HT1080 (cell line): ENCODE data around the gene CCL27. TPM values are rescaled to one million over a fixed set of nuclear protein-coding genes. Genes with fewer than 3 reads are reported as not detected.

ENCODE experiments used
- DNase-seq: peaks from one replicate; pipeline ENCODE4 v3.0.0-alpha.2; 2015; ENCODE audit warnings: low read depth
- small RNA-seq: library from RNA; depleted of rRNA; stranded (forward); fragments of <200 nt; gene quantifications from one replicate; pipeline ENCODE3, GENCODE V24; 2014
- total RNA-seq: library from RNA; depleted of rRNA; stranded (reverse); fragments of >200 nt; shearing (Covaris generic); gene quantifications from 2 replicates; pipeline ENCODE4 v1.2.3, GENCODE V29; 2014; rRNA removed

Gene CCL27
- total RNA-seq, 1 experiment from 2014 or later, result 0.26 TPM

DNA sequence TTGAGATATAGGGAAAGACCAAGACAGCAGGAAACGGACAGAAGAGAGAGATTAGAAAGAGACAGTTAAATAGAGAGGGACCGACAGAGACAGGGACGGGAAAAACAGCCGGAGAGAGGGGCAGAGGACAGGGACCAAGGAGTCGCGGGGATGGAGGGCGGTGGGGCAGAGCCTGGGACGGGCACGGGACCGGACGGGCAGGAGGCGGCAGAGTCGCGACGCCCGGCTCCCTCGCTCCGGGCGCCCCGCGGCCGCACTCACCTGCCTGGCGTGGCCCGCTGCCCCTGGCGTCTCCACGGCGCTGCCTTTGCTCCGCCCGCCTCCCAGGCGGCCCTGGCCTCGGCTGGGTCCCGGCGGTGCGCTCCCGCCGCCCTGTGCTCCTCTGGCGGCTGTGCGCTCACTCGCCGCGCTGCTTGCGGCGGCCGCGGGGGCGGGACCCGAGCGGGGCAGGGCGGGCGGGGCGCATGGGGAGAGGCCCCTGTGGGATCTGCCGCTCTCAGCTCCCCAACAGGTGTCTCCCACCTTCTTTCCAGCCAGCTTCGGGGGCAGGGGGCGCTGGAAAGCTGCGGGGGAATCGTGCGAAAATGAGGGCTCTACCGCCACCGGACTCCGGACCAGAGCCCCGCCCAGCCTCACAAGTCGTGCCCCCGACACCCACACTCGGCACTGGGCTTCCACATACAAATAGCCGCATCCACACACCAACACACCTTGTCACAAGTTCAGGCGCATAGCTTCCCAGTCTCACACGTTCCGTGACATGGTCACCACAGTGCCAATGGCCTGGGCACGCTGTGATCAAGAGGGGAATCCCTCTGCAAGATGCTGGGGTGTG, 33.6 kb downstream of the CCL27 start, which contains the start of gene ARID3C:
Gene ARID3C (minus strand): TSS at position 411 of the 835 bp plus-strand sequence. CDS start 1,052 bp downstream, outside the sequence.
- no peak for DNase-seq

DNA sequence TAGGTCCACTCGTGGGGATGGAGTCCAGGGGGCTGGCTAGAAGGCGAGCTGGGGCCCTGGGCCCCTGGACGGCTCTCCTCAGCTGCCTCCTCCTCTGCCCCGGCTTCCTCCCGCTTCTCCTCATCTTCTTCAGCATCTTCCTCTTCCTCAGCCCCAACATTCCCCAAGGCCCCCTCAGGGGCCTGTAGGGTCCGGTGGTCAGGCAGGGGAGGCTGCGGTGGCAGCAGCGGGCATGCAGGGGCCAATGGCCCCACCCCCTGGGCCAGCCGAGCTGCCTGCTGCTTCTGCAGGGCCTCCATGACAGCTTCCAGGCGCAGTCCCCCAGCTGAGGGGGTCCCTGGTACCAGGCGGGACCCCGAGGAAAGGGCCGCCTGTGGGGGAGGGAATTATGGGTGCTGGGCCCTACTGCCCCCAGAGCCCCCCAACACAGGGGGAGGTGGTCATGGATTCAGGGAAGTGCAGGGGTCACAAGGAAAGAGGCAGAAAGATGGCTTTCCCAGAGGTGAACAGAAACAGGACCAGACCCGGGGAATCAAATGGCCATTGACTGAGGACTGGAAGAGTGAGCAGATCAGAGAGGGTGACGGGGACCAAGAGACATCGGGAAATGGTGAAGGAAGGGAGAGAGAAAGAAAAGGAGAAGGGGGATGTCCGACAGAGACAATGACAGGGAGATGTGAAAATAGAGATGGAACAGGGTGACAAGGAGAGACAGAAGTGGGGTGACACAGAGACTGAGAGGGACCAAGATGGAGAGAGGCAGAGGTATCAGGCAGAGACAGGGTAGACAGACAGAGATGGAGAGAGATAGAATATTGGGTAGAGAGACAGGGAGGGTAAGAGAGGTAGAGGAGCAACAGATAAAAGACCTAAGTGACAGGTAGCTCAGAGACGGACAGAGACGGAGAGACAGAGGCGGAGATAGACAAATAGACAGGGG, 34.5 kb downstream of the CCL27 start:
- DNase-seq, result no peak

DNA sequence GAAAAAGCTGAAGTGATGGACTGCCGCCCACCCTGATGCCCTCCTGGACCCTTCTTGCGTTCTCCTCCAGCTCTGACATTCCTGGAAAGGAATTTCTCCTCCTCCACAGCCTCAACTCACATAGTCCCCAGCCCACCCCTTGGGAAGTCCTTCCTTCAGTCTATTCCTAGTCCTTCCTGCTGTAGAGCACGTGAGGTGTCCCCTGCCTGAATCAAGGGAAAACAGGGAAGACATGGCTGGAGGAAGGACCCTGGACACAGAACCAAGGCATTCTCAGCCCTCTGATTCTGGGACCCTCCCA, 37.3 kb downstream of the CCL27 start:
- no peak for DNase-seq

DNA sequence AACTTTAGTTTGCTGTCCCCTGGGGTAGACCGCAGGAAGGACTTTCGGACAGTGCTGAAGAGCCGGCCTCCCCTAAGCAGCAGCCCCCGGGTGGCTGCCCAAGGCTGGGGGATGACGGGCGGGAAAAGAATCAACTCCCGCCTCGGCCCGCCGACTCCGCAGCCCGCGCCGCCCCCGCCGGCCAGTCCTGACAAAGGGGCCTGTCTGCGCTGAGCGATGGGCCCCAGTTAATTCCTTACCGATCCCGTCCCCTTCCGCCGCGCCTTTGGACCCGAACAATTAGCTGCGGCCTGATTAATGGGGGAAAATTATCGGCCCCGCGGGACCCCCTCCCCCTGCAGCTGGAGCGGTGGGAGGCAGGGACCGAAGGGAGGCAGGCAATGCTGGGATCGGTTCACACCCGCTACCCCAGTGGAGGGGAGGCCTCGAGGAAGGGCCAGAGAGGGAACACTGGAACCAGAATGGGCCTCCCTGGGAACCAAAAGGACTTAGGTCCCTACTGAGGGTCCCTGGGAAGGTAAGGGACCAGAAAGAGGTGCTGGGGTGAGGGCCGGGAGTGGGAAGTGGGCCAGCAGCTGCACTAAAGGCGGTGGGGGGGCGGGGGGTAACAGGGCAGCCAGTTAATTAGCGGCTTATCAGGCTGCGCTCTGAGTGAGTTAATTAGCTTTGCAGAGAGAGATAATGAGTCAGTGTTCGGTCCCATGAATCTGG, 37.8 kb downstream of the CCL27 start:
- no peak for DNase-seq

DNA sequence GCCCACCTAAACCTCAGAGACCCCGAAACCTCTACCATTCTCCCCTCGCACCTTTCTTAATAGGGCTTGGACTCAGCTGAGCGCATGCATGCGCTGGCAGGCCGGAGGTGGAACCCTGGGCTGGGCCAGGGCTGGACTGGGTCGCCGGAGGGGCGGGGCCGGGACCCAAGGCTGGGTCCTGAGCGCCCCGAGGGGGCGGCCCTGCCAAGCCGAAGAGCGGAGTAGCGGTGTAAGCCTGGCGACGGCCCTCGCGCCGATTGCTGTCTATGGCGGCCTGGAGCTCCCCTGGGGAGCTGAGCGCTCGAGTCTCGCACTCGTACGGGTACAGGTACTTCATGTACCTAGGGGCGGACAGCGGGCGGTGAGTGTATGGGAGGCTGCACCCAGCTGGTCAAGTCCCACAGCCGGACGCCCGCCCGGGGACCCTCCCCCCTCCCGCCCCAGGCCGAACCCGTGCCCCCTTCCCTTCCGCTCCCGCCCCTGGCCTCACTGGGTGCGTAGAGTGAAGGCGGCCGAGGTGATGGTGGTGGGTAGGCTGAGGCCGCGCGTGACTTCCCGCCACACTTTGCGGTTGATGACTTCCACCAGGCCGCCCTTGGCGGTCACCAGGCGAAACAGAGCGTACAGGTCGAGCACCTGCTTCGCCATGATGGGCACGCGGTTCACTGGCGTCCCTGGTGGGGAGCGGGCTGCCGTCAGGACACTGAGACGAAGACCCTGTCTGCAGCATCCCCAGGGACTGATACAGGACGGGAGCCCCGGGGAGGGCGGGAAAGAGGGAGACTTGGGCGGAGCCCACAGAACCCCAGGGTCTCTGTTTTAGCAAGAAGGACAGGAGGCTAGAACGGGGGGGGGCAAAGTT, 38.9 kb downstream of the CCL27 start:
- DNase-seq, result no peak

DNA sequence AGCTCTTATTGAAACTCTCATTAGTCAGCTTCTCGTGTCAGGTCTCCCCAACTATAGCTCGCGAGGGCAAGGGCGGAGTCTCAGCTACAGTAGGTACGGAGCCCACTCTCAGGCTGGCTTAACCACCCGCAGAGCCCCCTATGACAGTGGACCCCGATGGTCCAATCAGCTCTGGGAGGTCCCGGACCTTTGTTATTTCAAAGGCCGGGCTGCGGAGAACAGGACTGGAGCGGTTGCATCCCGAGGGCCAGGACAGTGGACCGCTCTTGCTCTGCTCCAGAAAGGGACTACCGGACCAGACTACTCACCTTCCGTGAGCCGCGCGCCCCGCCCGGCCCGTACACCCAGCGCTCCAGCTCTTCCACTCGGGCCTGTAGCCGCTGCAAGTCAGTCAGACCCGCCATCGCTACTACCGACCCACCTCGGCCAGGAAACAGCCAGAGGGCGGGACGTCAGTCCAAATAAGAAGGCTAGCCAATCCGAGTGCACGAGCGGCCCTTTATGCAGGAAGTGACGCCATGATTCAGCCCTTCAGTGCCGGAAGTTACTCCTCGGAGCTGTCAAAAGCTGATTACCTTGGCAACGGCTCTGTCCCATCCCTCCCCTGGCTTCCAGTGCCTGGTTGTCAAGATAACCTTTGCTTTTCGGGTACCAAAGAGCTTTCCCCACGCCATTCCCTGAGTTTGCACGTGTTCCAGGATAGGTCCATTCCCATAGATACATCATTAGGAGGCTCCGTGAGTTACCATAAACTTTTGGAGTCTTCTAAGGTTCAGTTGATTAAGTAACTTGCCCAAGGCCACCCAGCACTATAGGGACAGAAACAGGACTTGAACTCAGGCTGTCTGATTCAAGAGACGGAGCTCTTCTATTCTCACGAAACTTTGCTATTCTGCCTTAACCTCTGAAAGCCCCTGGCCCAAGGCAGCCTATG, 42.1 kb downstream of the CCL27 start, which contains the start of gene DCTN3:
Gene DCTN3 (minus strand): TSS at position 435 of the 934 bp plus-strand sequence. CDS start 31 bp downstream, at position 404.
- peak; percentile 90 for DNase-seq

DNA sequence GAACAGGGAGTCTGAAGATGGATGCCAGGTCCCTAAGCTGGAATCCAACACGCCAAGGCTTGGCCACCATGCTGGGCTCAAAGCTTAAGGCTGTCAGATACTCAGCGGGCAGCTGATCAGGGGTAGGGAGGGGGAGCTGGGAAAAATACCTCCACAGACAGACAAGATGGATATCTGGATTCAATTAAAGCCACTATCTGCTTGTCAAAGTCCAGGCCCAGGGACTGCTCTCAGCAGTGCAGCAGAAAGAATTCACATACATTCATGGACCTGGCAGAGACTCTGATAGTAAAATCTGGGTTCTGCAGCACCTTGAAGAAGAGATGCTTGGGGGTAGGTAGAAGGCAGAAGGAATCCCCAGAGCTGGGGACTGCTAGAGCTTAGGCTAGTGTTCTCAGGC, 47.3 kb downstream of the CCL27 start:
- DNase-seq, result no peak

DNA sequence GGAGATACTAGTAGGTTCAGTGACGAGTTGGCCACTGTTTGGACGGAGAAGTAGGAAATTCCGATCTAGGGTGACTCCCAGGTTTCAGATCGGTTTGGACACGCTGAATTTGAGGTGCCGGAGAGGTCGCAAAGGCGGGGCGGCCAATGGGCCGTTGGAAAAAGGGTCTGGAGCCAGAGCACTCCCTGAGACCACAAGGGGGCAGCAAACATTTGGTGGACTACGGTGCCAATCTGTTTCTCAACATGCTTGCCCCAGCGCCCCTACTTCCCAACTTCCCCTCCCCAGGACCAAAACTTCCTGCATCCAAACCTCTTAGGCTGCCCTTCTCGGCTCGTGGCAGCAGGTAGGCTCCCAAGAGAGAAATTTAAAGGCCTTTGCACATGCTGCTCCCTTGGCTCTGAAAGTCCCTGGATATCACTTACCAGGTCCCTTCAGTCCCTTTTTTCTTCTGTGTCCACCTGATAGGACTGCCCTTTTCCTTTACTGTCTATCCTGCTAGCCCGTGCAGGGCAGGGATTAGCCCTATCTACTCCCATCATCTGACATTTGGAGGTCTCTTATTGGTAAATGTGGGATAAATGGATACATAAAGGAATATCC, 49.6 kb downstream of the CCL27 start:
- DNase-seq, result peak; percentile 67

Small RNA genes within 50 kb of the gene (small RNA-seq; reads per million reads assigned to genes)
- gene CCL27, result not detected

Other genes with a start within 250 kb of the CCL27 start
- gene FAM219A, start 204.1 kb downstream of the CCL27 start, total RNA-seq, result 12.1 and 13.5 TPM in 2 replicates
- gene DNAI1, start 203.9 kb downstream of the CCL27 start, total RNA-seq, result not detected in 2 replicates
- 5.0 TPM in 2 replicates for gene ENHO, start 139.7 kb downstream of the CCL27 start, total RNA-seq
- not detected in 2 replicates for gene CNTFR, start 72.9 kb downstream of the CCL27 start, total RNA-seq
- 30.3 and 43.1 TPM in 2 replicates for gene RPP25L, start 50.6 kb downstream of the CCL27 start, total RNA-seq
- gene DCTN3, start 42.2 kb downstream of the CCL27 start, total RNA-seq, result 104 and 105 TPM in 2 replicates
- gene ARID3C, start 33.6 kb downstream of the CCL27 start, total RNA-seq, result not detected in 2 replicates
- gene SIGMAR1, start 24.9 kb downstream of the CCL27 start, total RNA-seq, result 142 and 178 TPM in 2 replicates
- gene GALT, start 16.0 kb downstream of the CCL27 start, total RNA-seq, result 11.2 and 15.0 TPM in 2 replicates
- gene IL11RA, start 10.5 kb downstream of the CCL27 start, total RNA-seq, result 4.8 and 6.2 TPM in 2 replicates
- not detected in 2 replicates for gene CCL19, start 28.6 kb upstream of the CCL27 start, total RNA-seq
- gene CCL21, start 47.5 kb upstream of the CCL27 start, total RNA-seq, result not detected in 2 replicates